NAMALWA (cell line): ENCODE results near the gene MLN.
A peak's percentile ranks its signal among the peaks of the same experiment; 100 is the strongest.

Experiments
- DNase-seq: peaks from one replicate; pipeline ENCODE4 v3.0.0-alpha.2; 2015; ENCODE audit warnings: low spot score

The MLN gene

GRCh38 chr6:33813990-33814985 is 10.5 kb upstream of the MLN start:
- DNase-seq: no peak

GRCh38 chr6:33813246-33813904 is 9.6 kb upstream of the MLN start:
- DNase-seq: no peak

DNA sequence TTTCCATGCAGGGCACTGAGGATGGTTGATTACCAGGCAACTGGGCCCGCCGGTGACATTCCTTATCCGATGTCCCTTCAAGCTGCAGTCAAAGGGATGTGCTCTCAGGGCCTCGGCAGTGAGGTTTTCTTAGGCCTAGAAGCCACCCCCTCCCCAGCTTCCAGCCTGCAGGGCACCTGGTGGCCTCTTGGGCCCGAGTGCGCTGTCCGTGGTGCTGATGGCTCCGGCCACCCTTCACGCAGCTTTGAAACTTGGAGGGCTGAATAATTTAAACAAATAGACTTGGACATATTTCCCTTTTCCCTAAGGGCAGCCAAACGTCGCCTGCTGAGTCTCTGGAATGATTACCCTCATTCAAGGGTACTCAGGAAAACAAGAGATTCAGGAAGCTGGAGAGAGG is 8.9 kb upstream of the MLN start:
- peak; percentile 50 for DNase-seq

- peak; percentile 12 for DNase-seq
Observed at GRCh38 chr6:33809594-33809993, 5.8 kb upstream of the MLN start.

GRCh38 chr6:33808641-33809180 is 4.9 kb upstream of the MLN start:
- no peak for DNase-seq

DNA sequence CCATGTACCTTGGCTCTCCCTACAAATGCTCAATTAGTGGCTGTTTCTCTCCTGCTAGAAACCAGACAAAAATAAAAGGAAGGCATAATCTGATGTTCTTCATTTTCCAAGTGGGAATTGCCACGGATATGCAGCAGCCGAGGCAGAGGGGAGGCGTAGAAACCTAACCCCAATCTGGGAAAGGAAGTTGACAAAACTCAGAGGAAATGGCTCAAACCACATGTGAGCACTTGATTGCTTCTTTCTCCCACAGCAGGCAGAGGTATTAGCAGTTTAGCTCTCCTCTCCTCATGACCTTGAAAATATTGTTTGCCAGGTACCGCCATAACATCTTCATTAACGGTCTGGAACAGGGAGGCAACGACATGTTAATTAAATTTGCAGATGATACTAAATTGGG is 3.8 kb upstream of the MLN start:
- no peak for DNase-seq

DNA sequence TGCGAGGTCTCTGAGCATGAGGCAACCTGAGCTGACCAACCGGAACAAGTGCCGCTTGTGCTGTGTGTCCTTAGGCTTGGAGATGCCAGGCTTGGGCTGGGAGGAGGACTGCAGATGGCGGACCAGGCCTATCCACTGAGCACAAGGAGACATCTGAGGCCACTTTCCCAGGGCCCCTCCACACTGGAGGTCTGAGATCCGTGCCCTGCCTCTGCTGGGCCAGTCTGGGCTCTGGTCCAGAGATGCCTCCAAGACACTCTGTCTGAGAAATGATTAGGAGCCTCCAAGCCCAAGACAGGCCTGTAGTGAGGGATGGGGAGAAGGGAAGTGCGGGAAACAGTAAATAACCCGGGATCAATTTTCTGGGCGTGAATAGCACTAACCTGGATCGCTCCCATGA is 3.0 kb upstream of the MLN start:
- no peak for DNase-seq

- DNase-seq: no peak
Observed at GRCh38 chr6:33802186-33802958, 1.4 kb downstream of the MLN start.

DNA sequence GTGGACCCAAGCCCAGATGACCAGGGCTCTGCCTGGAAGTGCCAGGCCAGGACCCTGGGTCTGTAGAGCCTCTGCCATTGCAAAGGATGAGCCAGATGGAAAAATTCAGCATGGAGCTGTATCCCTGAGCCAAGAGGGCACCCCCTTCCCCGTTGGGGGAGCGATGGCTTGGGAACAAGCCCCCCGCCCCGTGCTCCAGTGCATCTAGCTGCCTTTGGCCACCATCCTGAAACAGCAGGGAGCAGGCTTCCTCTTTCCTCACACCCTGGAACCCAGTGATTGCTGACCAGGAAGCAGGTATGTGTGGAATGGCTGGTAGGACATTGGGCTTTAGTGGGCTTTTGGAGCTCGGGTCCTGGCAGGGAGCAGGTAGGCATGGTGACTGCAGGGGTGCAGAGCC is 2.2 kb downstream of the MLN start:
- DNase-seq: no peak

DNA sequence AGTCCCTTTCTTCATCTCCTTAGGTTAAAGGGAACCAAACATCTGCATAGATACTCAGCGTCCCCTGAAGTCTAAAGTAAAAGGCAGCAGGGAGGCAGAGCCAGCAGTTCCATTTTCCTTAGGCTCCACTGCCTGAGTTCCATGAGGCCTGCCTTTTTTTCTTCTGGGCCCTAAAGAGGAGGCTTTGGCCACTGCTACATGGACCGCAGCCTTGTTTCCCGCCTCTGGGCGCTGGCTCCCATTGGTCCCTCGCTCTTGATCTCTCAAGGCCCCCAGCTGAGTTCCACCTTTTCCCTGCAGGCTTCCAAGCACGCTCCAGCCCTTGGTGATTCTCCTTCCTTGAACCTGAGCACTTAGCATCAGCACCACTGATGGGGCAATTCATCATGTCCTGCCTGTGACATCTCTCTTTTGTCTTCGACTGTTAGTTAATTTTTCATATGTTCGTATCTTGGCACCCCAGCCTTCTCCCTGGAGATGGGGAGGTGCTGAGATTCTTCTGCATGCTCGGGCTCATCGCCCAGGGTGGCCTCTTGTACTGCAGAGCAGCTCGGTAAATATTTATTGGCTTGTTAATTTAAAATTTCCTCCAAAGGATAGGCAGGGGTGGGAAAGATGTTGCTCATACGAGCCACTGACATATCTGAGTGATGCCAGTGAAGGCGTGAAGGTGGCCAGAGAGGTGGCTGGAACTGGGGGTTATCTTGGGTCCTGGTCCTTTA is 3.4 kb downstream of the MLN start:
- no peak for DNase-seq

DNA sequence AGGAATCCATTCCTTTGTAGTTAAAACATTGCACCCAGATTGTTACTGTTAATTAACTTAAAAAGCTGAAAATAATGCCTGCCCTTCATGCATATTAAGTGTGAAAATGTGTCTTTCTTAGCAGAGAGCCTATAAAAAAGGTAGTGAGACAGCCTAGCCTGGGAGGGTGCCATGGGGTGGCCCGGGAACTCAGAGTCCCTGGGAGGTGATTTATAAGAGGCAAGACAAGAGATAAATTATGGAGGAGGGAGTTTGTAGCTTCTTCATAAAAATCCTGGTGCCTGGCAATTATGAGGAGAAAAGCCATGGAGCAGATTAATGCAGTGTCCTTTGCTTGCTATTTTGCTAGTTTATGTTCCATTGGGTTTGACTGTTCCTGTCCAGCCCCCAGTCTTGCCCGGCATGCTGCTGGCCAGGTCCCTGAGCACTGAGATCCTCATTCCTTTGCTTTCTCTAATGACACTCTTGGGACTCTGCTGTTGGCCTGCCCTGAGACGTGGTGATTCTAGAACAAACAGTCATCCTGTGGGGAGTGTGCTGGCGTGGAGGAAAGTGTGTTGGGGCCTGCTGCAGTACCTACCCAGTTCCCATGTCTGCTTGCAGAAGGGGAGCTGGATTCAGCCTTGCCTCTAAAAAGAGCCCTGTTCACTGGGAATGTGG is 4.2 kb downstream of the MLN start:
- DNase-seq: no peak

GRCh38 chr6:33798343-33798848 is 5.4 kb downstream of the MLN start:
- DNase-seq: no peak

GRCh38 chr6:33797626-33798342 is 6.0 kb downstream of the MLN start:
- DNase-seq: no peak

- no peak for DNase-seq
Observed at GRCh38 chr6:33794910-33795623, 8.7 kb downstream of the MLN start.

- no peak for DNase-seq
Observed at GRCh38 chr6:33792981-33793380, 10.8 kb downstream of the MLN start.

GRCh38 chr6:33791620-33792019 is 12.2 kb downstream of the MLN start:
- no peak for DNase-seq

- DNase-seq: no peak
Observed at GRCh38 chr6:33790910-33791309, 12.9 kb downstream of the MLN start.

DNA sequence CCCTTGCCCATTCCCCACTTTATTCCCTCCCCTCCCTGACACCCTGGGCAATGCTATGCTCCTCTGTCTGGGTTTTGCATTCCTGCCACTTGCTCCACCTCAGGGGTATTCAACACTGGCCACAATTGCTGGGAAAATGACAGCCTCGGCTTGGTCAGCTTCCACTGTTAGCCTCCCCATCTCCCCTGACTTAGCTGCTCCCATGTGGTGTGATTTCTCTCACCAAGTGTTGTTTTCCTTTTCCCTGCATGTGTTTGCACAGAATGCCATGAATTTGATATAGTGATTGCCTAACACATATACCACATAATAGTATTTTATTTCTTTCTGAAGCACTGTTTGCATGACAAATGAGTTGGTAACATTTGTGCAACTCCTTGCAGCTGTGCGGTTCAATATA is 13.4 kb downstream of the MLN start:
- no peak for DNase-seq

DNA sequence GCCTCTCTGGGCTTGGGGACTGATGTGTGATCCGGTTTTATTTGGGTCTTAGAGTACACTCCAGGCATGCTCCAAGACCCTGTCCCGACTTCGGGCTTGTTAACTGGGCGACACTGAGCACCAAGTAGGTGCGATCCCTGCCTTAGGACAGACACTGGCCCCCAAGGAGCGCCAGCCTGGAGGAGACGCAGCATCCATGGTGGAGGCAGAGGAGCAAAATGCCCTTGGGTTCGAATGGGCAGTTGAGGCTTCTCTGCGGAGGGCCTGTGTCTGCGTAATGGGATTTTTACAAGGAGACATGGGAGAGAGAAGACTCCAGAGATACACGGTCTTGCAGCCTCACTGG is 14.3 kb downstream of the MLN start:
- DNase-seq: no peak
